Measurements from ENCODE around the gene SLC8A3.

SLC8A3 gene

DNA sequence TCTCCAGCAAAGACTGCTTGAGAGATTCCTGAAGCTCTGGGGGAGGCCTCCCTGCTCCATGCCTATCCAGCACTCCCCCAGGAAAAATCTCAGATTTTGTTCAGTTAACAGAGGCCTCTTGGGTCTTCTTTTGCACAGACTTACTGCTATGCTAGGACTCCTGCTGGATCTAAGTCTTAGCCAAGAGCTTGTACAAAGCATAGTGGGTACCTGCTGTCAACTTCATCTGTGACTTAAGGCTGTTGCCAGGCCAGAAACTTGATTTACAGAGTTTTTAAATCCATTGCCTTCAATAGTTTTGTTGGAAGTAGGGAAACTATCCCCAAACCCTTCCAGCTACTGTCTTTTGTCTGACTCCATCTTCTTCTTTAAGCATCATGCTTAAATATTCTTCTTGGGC is 169.1 kb downstream of the SLC8A3 start:
- DNase-seq = no peak

GRCh38 chr14:70018713-70019211 is 170.0 kb downstream of the SLC8A3 start:
- no peak for DNase-seq

GRCh38 chr14:70018230-70018629 is 170.5 kb downstream of the SLC8A3 start:
- no peak for DNase-seq

DNA sequence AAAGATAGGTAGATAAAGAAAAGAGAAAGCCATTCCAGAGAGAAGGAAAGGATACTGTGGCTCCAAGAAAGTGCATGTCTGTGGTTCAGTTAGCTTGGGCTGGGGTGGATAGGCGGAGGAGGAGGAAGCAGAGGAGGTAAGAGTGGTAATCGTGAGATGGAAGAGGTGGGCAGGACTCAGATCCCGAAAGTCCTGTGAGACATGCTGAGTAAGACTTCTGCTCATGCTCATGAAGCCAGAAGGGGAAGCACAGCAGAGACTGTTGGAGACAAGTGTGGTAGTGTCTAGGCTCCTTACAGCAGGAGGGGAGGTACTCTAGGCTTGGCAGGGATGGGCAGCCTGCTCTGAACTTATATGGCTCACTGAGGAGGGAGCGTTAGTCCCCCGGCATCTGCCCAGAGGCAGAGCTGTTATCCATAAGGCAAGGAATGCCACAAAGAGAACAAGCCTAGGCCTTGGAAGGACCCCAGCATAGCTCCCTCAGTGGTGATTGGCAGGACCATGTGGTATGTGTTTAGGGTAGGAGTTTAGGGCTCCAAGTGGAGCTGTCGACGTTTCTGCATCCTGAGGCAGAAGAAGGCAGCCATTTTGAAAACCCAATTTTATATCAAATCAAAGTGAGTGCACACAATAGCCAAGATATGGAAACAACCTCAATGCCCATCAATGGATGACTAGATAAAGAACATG is 174.2 kb downstream of the SLC8A3 start:
- no peak for DNase-seq

GRCh38 chr14:70013271-70013873 is 175.4 kb downstream of the SLC8A3 start:
- DNase-seq = no peak

DNA sequence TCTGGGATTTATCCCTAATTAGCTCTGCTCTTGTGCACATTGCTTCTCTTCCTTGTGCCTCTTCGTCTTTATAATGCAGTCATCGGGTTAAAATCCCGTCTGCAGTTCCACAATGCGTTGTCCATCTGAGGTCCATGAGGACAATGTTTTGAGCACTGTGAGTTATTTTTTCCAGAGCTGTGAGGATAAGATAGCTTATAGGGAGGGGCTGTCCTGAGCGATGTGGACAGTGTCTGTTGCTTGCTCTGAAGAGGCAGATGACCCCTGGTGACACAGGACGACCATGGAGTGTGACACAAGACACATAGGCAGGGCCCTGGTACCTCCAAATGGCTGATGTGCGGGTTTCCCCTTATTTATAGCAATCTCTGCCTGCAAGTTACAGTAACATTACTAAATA is 177.0 kb downstream of the SLC8A3 start:
- DNase-seq = no peak

DNA sequence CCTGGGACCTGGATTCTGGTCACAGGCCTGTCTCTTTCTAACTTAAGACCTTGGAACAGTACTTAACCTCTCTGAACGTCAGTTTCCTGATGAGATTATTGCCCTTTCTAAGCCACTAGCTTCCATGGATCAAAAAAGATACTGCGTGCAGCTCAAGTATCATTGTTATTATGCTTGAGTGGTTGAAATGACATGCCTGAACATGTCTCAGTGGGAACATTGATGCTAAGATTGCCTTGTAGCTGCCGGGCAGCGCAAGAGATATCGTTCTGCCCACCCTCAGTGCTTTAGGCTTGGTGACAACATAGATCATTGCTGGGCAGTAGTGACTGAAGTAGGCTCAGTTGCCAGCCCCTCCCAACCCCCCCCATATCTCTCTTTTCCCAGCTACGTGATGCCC is 177.7 kb downstream of the SLC8A3 start:
- no peak for DNase-seq

GRCh38 chr14:70009961-70010360 is 178.8 kb downstream of the SLC8A3 start:
- DNase-seq = no peak

- no peak for DNase-seq
These were observed 180.2 kb downstream of the SLC8A3 start for GRCh38 chr14:70008284-70009262.

GRCh38 chr14:70006699-70007098 is 182.1 kb downstream of the SLC8A3 start:
- DNase-seq = no peak

- DNase-seq = no peak
These were observed 183.4 kb downstream of the SLC8A3 start for GRCh38 chr14:70005281-70005805.

DNA sequence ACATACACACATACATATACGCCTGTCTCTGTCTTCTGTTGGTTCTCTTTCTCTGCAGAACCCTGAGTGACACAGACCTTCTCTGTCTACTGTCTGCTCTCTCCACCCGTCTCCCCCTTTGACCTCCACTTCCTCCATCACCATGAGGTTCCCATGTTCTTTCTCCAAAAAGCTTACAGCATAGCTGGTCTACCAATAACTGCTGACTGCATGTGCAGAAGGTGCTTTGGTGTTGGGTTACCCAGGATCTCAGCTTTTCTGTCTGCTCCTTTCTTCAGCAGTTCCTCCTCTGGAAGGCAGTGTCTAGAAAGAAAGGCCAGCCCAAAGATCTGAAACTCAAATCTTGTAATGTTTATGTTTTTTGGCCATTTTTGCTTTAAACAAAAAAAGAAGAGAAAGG is 184.0 kb downstream of the SLC8A3 start:
- no peak for DNase-seq

GRCh38 chr14:70002589-70003346 is 186.0 kb downstream of the SLC8A3 start:
- no peak for DNase-seq

GRCh38 chr14:70000601-70001000 is 188.2 kb downstream of the SLC8A3 start:
- no peak for DNase-seq

DNA sequence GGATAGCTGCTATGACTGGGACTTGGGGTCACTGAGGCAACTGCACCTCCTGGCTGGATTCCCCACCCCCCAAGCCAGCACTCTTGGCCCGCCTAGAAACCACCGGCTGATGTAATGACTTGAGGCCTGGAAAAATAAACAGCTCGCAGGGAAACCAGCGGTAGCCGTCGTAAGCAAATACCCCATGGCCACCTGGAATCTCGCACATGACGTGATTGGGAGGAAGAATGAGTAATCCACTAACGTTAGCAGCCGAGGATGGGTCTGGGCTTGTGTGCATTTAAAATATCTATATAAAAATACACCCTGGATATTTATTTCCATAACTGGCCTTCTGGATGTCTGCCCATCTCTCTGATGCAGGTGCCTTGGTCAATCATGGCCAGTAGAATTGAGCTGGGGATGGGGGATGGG is 189.5 kb downstream of the SLC8A3 start:
- DNase-seq = no peak

- no peak for DNase-seq
These were observed 190.9 kb downstream of the SLC8A3 start for GRCh38 chr14:69997849-69998248.

GRCh38 chr14:69996216-69996615 is 192.5 kb downstream of the SLC8A3 start:
- no peak for DNase-seq
